ENCODE measurements around the gene AKAP12. TPM values are rescaled to one million over a fixed set of nuclear protein-coding genes. Genes with fewer than 3 reads are reported as not detected.
"Not testable (repeated sequence)": the region's sequence is repeated elsewhere in the genome, so short reads cannot be mapped to it uniquely, and the experiment has no call there.

The AKAP12 gene
- total and polyA plus RNA-seq, 12 donors, result 5.7 to 43.3 (median 12.2) TPM

DNA sequence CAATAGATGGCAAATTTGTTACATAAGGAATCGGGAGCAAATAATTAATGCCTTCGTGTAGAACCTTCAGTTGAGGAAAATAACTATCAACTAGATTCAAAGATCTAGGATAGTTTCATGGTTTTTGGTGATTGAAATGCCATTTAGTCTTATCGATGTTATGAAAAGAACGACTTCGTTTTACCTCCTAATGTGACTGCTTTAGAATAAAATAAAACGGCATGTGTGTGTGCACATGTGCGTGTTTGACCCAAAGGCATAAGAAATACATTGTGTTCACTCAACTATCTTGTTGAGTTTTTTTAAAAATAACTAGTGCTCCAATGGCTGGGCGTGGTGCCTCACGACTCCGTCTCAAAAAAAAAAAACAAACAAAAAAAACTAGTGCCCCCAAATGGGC is 114.0 kb downstream of the AKAP12 start:
- Histone ChIP-seq H3K4me3 (no peak overlapping the region), H3K9me3 (no peaks in the 10 kb centered on the region), H3K36me3 (peaks cover 0 to 50% (median 0%) of the 10 kb centered on the region in 9 donors), H3K4me1 (peaks cover 0 to 13% (median 0%) of the 10 kb centered on the region in 9 donors), H3K27me3 (no peaks in the 10 kb centered on the region), H3K27ac (no peak overlapping the region)
- ATAC-seq, result no peak
- WGBS, 2 donors, result 95% methylated on average over 10 of the region's 10 CpGs
- TF ChIP-seq CTCF (IDR thresholded peaks at IDR 0.05), result no peak
- intact Hi-C loops (cut with DNase I), result no loop called here
- no peak for DNase-seq

DNA sequence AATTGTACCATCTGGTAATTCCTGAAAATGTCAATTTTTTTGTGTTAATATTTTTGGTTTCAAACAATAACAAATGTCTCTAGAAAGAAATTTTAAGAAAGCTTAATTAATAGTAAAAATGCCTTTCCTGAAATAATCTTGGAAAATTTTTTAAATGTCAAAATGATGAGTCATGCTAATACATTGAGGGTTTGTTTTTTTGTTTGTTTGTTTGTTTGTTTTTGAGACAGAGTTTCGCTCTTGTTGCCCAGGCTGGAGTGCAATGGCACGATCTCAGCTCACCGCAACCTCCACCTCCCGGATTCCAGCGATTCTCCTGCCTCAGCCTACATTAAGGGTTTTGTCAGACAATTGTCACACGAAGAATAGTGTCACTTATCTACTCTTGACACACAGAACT is 117.2 kb downstream of the AKAP12 start:
- DNase-seq; H3K9me3 ChIP-seq; intact Hi-C loops (cut with DNase I); H3K27me3 ChIP-seq; ATAC-seq: not testable (repeated sequence)
- H3K36me3 ChIP-seq, result peaks cover 0 to 55% (median 6%) of the 10 kb centered on the region in 9 donors
- 76 to 85% methylated on average over 6 of the region's 6 CpGs for WGBS, 2 donors
- peak overlapping the region in 2 of 10 donors; percentile 15 to 22 for H3K4me3 ChIP-seq
- peak overlapping the region in 3 of 10 donors; percentile 13 to 31 (median 23) for H3K27ac ChIP-seq
- H3K4me1 ChIP-seq, result peaks cover 0 to 13% (median 0%) of the 10 kb centered on the region in 9 donors

- H3K4me1 ChIP-seq, result peaks cover 0 to 7% (median 0%) of the 10 kb centered on the region in 9 donors
- no peak for DNase-seq
- H3K27ac ChIP-seq, result no peak overlapping the region
- no peaks in the 10 kb centered on the region for H3K27me3 ChIP-seq
- no peaks in the 10 kb centered on the region for H3K9me3 ChIP-seq
- intact Hi-C loops (cut with DNase I), result no loop called here
- H3K4me3 ChIP-seq, result no peak overlapping the region
- no peak for ATAC-seq
- no peak for TF ChIP-seq CTCF (IDR thresholded peaks at IDR 0.05)
- H3K36me3 ChIP-seq, result peaks cover 0 to 63% (median 10%) of the 10 kb centered on the region in 9 donors
- 82 to 88% methylated on average over 6 of the region's 6 CpGs for WGBS, 2 donors
Observed at GRCh38 chr6:151357758-151358436, 118.1 kb downstream of the AKAP12 start.

- DNase-seq (no peak), ATAC-seq (no peak)
- Histone ChIP-seq H3K27me3 (no peaks in the 10 kb centered on the region), H3K27ac (no peak overlapping the region), H3K9me3 (no peaks in the 10 kb centered on the region), H3K4me3 (no peak overlapping the region), H3K4me1 (peaks cover 0 to 3% (median 0%) of the 10 kb centered on the region in 9 donors), H3K36me3 (peaks cover 0 to 68% (median 11%) of the 10 kb centered on the region in 9 donors)
- TF ChIP-seq CTCF (IDR thresholded peaks at IDR 0.05), result no peak
- intact Hi-C loops (cut with DNase I), result no loop called here
- 92 to 93% methylated on average over 3 of the region's 3 CpGs for WGBS, 2 donors
Observed at GRCh38 chr6:151358475-151358874, 118.7 kb downstream of the AKAP12 start.

- 95 to 96% methylated on average over 5 of the region's 5 CpGs for WGBS, 2 donors
- H3K4me3 ChIP-seq, result no peak overlapping the region
- no peaks in the 10 kb centered on the region for H3K27me3 ChIP-seq
- no peak overlapping the region for H3K27ac ChIP-seq
- no peak for TF ChIP-seq CTCF (IDR thresholded peaks at IDR 0.05)
- no peaks in the 10 kb centered on the region for H3K9me3 ChIP-seq
- peaks cover 0 to 73% (median 11%) of the 10 kb centered on the region in 9 donors for H3K36me3 ChIP-seq
- intact Hi-C loops (cut with DNase I), result no loop called here
- no peak for ATAC-seq
- no peak for DNase-seq
- peaks cover 0 to 3% (median 0%) of the 10 kb centered on the region in 9 donors for H3K4me1 ChIP-seq
Observed at GRCh38 chr6:151359486-151359885, 119.7 kb downstream of the AKAP12 start.

Data from heart right ventricle (tissue), 16 donors.